ENCODE data around the gene SMC5.
A peak's percentile ranks its signal among the peaks of the same experiment; 100 is the strongest.

Gene SMC5

GRCh38 chr9:70340572-70340971 lies 81.8 kb downstream of the SMC5 start:
- no peak for DNase-seq (ENCODE audit: low read depth in 1 of 2, low spot score in 1 of 2)
- no peak overlapping the region for H3K27ac ChIP-seq (replicated peaks)
- H3K4me3 ChIP-seq (replicated peaks; ENCODE audit: insufficient read depth, low read length): no peak overlapping the region
- TF ChIP-seq CTCF (IDR thresholded peaks at IDR 0.05; ENCODE audit: insufficient read depth, low read length) (peak; percentile 2), POLR2AphosphoS5 (IDR thresholded peaks at IDR 0.05; ENCODE audit: low read depth) (no peak), SPI1 (IDR thresholded peaks at IDR 0.05; ENCODE audit: borderline replicate concordance, low read depth) (no peak)
- H3K27me3 ChIP-seq (ENCODE audit: insufficient read depth, poor library complexity, severe bottlenecking): no peaks in the 10 kb centered on the region

GRCh38 chr9:70347046-70347445 lies 88.3 kb downstream of the SMC5 start:
- H3K27me3 ChIP-seq (ENCODE audit: insufficient read depth, poor library complexity, severe bottlenecking): no peaks in the 10 kb centered on the region
- no peak for DNase-seq (ENCODE audit: low read depth in 1 of 2, low spot score in 1 of 2)
- no peak for TF ChIP-seq POLR2AphosphoS5 (IDR thresholded peaks at IDR 0.05; ENCODE audit: low read depth)
- no peak for TF ChIP-seq GABPA (IDR thresholded peaks at IDR 0.05; ENCODE audit: low read depth)
- no peak for TF ChIP-seq REST (IDR thresholded peaks at IDR 0.05; ENCODE audit: insufficient replicate concordance, low read depth)
- TF ChIP-seq SPI1 (IDR thresholded peaks at IDR 0.05; ENCODE audit: borderline replicate concordance, low read depth): no peak
- no peak for TF ChIP-seq CTCF (IDR thresholded peaks at IDR 0.05; ENCODE audit: insufficient read depth, low read length)
- no peak overlapping the region for H3K4me3 ChIP-seq (replicated peaks; ENCODE audit: insufficient read depth, low read length)
- H3K27ac ChIP-seq (replicated peaks): no peak overlapping the region

GRCh38 chr9:70352356-70352755 lies 93.6 kb downstream of the SMC5 start:
- no peaks in the 10 kb centered on the region for H3K27me3 ChIP-seq (ENCODE audit: insufficient read depth, poor library complexity, severe bottlenecking)
- no peak overlapping the region for H3K4me3 ChIP-seq (replicated peaks; ENCODE audit: insufficient read depth, low read length)
- no peak overlapping the region for H3K27ac ChIP-seq (replicated peaks)
- TF ChIP-seq GABPA (IDR thresholded peaks at IDR 0.05; ENCODE audit: low read depth) (no peak), POLR2AphosphoS5 (IDR thresholded peaks at IDR 0.05; ENCODE audit: low read depth) (no peak), SPI1 (IDR thresholded peaks at IDR 0.05; ENCODE audit: borderline replicate concordance, low read depth) (no peak), REST (IDR thresholded peaks at IDR 0.05; ENCODE audit: insufficient replicate concordance, low read depth) (no peak), CTCF (IDR thresholded peaks at IDR 0.05; ENCODE audit: insufficient read depth, low read length) (no peak)
- DNase-seq (ENCODE audit: low read depth in 1 of 2, low spot score in 1 of 2): no peak

- DNase-seq (ENCODE audit: low read depth in 1 of 2, low spot score in 1 of 2): no peak
- TF ChIP-seq REST (IDR thresholded peaks at IDR 0.05; ENCODE audit: insufficient replicate concordance, low read depth): no peak
- no peak for TF ChIP-seq CTCF (IDR thresholded peaks at IDR 0.05; ENCODE audit: insufficient read depth, low read length)
- no peak for TF ChIP-seq POLR2AphosphoS5 (IDR thresholded peaks at IDR 0.05; ENCODE audit: low read depth)
- no peak for TF ChIP-seq SPI1 (IDR thresholded peaks at IDR 0.05; ENCODE audit: borderline replicate concordance, low read depth)
- no peak for TF ChIP-seq GABPA (IDR thresholded peaks at IDR 0.05; ENCODE audit: low read depth)
- Histone ChIP-seq H3K4me3 (replicated peaks; ENCODE audit: insufficient read depth, low read length) (no peak overlapping the region), H3K27me3 (ENCODE audit: insufficient read depth, poor library complexity, severe bottlenecking) (no peaks in the 10 kb centered on the region), H3K27ac (replicated peaks) (no peak overlapping the region)
These were observed 94.0 kb downstream of the SMC5 start for GRCh38 chr9:70352802-70353201.
